ENCODE measurements around the gene NUP35.
"Not testable (repeated sequence)": the region's sequence is repeated elsewhere in the genome, so short reads cannot be mapped to it uniquely, and the experiment has no call there.

Gene NUP35

DNA sequence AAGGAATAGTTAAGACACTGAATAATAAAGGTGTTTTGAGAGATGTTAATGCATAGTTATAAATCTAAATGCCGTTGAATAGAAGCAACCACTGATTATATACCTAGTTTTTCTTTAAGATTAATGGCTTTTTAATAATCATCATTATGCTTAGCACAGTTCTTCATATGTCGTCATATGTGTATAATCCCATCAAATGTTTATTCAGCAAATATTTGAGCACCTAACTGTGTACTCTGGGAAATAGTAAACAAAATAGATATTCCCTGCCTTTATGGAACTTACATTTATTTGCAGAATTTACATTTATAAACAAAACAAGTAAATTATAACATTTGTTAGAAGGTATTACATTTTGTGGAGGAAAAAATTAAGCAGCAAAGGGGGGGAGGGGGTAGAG is 9.8 kb downstream of the NUP35 start:
- no peak for DNase-seq (ENCODE audit: low read depth)

DNA sequence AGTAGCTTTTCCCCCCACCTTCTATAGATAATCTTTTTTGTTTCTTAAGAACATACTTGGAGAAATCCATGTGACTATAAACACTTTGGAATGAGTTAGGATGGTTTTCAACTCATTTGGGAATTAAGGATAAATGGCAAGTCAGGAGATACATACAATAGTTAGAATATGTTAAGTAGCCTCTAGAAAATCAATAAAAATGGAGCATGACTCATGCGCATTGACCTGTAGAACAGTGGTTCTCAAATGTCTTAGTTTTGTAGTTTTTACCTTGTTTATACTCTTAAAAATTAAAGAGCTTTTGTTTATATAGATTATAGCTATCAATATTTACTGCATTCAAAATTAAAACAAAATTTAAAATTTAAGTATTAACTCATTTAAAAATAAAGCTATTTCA is 24.7 kb downstream of the NUP35 start:
- DNase-seq (ENCODE audit: low read depth), result no peak

DNA sequence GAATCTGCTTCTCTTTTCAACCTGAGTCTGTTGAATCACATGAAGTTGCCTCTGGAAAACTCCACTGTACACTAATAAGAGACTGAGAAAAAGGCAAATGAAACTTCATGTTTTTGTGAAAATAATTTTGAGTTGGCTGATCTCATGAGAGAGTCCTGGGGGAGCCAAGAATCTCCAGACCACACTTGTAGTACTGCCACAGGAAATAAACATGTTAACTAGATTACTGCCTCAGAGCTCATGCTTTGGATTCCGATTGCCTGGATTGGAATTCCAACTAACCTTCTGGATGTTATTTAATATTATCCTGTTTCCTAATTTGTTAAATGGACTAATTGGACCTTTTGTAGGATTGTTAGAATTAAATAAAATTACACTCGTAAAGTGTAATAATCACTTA is 25.2 kb downstream of the NUP35 start:
- DNase-seq (ENCODE audit: low read depth), result no peak

- DNase-seq (ENCODE audit: low read depth), result not testable (repeated sequence)
Observed at GRCh38 chr2:183152280-183152679, 28.0 kb downstream of the NUP35 start.

GRCh38 chr2:183153967-183154366 is 29.7 kb downstream of the NUP35 start:
- DNase-seq (ENCODE audit: low read depth), result no peak

DNA sequence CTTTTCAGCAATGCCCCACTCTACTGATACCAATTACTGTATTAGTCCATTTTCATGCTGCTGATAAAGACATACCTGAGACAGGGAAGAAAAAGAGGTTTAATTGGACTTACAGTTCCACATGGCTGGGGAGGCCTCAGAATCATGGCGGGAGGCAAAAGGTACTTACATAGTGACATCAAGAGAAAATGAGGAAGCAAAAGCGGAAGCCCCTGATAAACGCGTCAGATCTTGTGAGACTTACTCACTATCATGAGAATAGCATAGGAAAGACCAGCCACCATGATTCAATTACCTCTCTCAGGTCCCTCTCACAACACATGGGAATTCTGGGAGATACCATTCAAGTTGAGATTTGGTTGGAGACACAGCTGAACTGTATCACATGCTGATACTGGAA is 30.5 kb downstream of the NUP35 start:
- not testable (repeated sequence) for DNase-seq (ENCODE audit: low read depth)

DNA sequence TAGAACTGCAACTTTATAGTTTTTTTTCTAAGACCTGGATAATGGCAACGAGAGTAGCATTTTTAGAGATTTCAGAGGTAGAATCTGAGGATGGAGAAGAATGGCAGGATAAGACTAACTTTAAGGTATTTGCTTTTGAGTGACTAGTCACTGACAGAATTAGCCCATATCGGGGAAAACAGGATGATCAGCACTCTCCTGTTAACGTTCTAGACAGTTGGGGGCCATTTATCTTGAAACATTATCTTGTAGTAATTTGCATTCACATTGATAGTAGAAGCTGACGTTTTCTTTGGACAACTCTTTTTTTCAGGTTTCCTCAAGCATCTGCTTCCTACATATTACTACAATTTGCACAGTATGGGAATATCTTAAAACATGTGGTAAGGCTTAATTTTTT is 32.9 kb downstream of the NUP35 start:
- DNase-seq (ENCODE audit: low read depth), result no peak

- no peak for DNase-seq (ENCODE audit: low read depth)
Observed at GRCh38 chr2:183162362-183162761, 38.1 kb downstream of the NUP35 start.

GRCh38 chr2:183163821-183164649 is 39.8 kb downstream of the NUP35 start:
- no peak for DNase-seq (ENCODE audit: low read depth)

GRCh38 chr2:183164650-183165015 is 40.4 kb downstream of the NUP35 start:
- DNase-seq (ENCODE audit: low read depth), result no peak

DNA sequence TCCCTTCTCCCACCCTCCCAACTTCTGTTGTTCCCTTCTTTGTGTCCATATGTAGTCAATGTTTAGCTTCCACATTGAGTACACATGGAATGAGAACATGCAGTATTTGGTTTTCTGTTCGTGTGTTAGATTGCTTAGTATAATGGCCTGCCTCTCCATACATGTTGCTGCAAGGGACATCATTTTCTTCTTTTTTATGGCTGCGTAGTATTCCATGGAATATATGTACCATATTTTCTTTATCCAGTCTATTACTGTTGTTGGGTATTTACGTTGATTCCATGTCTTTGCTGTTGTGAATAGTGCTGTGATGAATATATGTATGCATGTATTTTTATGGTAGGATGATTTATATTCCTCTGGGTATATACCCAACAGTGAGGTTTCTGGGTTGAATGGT is 42.0 kb downstream of the NUP35 start:
- DNase-seq (ENCODE audit: low read depth), result no peak

GRCh38 chr2:183166976-183167375 is 42.7 kb downstream of the NUP35 start:
- DNase-seq (ENCODE audit: low read depth), result not testable (repeated sequence)

GRCh38 chr2:183172220-183172887 is 48.1 kb downstream of the NUP35 start:
- DNase-seq (ENCODE audit: low read depth), result no peak

- DNase-seq (ENCODE audit: low read depth), result no peak
Observed at GRCh38 chr2:183179156-183179555, 54.9 kb downstream of the NUP35 start.

GRCh38 chr2:183185534-183185933 is 61.3 kb downstream of the NUP35 start:
- no peak for DNase-seq (ENCODE audit: low read depth)

DNA sequence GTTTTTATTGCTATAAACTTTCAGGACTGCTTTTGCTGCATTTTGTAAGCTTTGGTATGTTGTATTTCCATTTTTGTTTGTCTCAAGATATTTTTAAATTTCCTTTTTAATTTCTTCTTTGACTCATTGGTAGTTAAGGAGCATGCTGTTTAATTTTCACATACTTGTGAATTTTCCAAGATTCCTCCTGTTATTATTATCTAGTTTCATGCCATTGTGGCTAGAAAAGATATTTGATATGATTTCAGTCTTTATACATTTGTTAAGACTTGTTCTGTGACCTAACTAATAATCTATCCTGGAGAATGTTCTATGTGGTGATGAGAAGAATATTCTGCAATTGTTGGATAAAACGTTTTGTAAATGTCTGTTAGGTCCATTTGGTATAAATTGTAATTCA is 62.1 kb downstream of the NUP35 start:
- DNase-seq (ENCODE audit: low read depth), result no peak

GRCh38 chr2:183186766-183187165 is 62.5 kb downstream of the NUP35 start:
- DNase-seq (ENCODE audit: low read depth), result no peak

DNA sequence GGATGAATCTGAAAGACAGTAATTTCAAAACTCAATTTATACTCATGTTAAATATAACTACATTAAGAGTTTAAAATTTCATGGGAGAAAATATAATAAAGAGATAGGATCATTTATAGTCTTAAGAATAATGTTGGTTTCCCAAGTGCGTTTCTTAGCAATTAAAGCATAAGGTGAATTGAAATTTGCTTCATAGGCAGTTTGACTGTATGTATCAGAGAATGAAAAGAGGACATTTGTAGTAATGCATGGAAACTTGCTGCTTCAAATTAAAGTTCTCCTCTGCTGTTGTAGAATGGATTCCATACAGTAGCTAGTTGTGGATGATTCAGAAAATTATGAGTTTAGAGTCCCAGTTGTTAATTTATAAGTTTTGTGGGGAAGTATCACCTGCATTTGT is 68.1 kb downstream of the NUP35 start:
- no peak for DNase-seq (ENCODE audit: low read depth)

- no peak for DNase-seq (ENCODE audit: low read depth)
Observed at GRCh38 chr2:183193904-183194303, 69.7 kb downstream of the NUP35 start.

DNA sequence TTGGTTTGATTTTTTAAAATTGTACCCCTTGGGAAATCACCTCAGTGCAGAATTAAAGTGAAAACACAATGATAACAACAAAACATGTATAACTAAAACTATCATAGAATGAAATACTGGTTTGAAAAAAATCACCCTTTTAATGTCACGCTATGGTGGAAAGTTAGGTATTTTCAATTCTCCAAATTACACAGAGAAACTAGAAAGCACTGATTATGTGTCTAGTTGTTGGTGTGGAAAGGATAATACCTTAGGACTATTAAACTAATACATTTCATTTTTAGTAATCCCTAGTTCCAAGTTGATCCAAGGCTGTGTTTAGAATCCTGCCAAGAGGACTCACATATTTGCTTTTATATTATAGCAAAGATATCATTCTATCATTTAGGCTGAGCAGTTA is 71.2 kb downstream of the NUP35 start:
- DNase-seq (ENCODE audit: low read depth), result no peak

DNA sequence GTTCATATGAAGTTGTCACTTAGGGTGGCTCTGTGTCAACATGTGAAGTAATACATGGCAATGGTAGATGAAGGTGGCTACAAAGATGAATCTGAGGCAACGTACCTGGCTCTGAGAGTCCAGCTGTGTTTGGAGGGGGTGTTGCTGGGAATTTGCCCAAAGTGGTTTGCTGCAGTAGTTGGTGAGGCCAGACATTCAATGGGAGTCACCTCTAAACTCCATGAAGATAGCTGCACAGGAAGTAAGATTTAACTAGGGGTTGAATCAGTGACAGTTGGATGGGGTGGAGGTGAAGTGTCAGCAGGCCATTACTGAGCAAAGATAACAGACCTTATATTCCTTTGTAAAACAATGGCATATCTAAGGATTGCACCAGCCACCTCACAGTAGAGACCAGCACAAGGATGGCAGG is 71.8 kb downstream of the NUP35 start:
- DNase-seq (ENCODE audit: low read depth), result no peak

DNA sequence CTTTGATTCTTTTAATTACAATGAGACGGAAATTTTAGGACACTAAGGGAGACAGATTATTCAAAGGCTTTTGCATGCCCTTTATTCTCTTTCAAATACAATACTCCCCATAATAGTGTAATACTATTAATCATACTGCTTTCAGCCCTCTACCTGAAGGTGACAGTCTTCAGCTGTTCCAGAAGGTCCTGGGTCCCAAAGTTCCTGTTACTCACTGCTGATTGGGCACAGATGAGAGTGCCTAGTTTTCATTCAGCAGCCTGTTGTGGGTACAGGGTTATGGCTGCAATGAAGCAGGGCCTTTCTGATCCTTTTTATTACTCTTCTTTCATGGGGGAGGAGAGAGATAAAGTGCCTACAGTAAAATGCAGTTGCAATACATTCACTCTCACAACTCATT is 80.2 kb downstream of the NUP35 start:
- no peak for DNase-seq (ENCODE audit: low read depth)

DNA sequence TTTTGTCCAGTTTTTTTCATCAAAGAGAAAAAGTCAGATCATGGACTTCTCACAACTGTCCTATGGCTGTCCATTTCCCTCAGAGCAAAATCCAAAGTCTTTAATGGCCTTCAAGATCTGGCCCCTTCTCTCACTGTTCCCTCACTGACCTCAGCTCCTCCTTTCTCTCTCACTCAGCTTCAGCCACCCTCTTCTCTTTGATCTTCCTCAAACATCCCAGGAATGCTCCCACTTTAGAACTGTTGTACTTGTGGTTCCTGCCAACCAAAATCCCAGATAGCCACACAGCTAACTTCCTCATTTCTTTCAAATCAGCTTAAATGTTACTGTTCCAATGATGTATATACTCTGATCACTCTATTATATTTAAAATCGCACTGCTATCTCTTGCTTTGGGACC is 82.9 kb downstream of the NUP35 start:
- no peak for DNase-seq (ENCODE audit: low read depth)
